ENCODE data around the gene ARHGAP44. TPM values are rescaled to one million over a fixed set of nuclear protein-coding genes. Genes with fewer than 3 reads are reported as not detected.

ARHGAP44 gene
- total and polyA plus RNA-seq, 2 of the 4 experiments (the other 2 are of a cell fraction), result 0.54 to 1.0 TPM

- no peaks in the 10 kb centered on the region for H3K9me1 ChIP-seq (ENCODE audit: insufficient read depth, low read length)
- dilution Hi-C loops (cut with HindIII; ENCODE audit: low sequenced_read_pairs, unreplicated experiment), result no loop called here
- BruUV-seq (replicated peaks), result no TSS peak
These were observed 26.4 kb downstream of the ARHGAP44 start for GRCh38 chr17:12815642-12816141.

More at GRCh38 chr17:12815642-12816141, 26.4 kb downstream of the ARHGAP44 start:
- 40% methylated on average over 1 of the region's 3 CpGs; no CpG with 5 or more reads in 1 of the 2 experiments for WGBS, 2 experiments (ENCODE audit: extremely low coverage in 2 of 2, insufficient read length in 1 of 2)
- H2BK5ac ChIP-seq (ENCODE audit: low read depth, low read length, poor library complexity, severe bottlenecking), result no peak overlapping the region
- ChIA-PET POLR2A (ENCODE audit: unreplicated experiment) (no interaction called here), CTCF (no interaction called here)
- intact Hi-C loops (cut with micrococcal nuclease), result no loop called here
- H3K56ac ChIP-seq (ENCODE audit: extremely low read depth, insufficient read depth, low read length), result no peak overlapping the region
- no peak overlapping the region for H2BK120ac ChIP-seq (ENCODE audit: low read depth, low read length)
- no peak overlapping the region for H4K5ac ChIP-seq (ENCODE audit: low read depth, low read length)
- no peak overlapping the region for H3K18ac ChIP-seq (ENCODE audit: low read depth, low read length)
- H4K8ac ChIP-seq (ENCODE audit: low read depth in 2 of 2, low read length in 2 of 2), result no peak overlapping the region
- no peak for DNase-seq
- H2BK20ac ChIP-seq (ENCODE audit: low read depth, low read length), result no peak overlapping the region
- in situ Hi-C loops (cut with MboI; ENCODE audit: low sequenced_read_pairs), result loop anchor here (25.0 kb wide), 1 partner anchor 97 kb away; no protein-coding TSS in a partner anchor
- H2AK5ac ChIP-seq (ENCODE audit: low read depth, low read length), result no peak overlapping the region
- no peak overlapping the region for H3K4me3 ChIP-seq (ENCODE audit: insufficient read depth, low read depth, low read length)
- no peaks in the 10 kb centered on the region for H3K9me3 ChIP-seq (ENCODE audit: control insufficient read depth, insufficient read depth, low read length)
- ATAC-seq (ENCODE audit: low read depth), result no peak
- H4K91ac ChIP-seq (ENCODE audit: insufficient read depth, low read depth, low read length), result no peak overlapping the region
- no peaks in the 10 kb centered on the region for H3K4me1 ChIP-seq (ENCODE audit: control insufficient read depth, insufficient read depth, low read length)
- H3K4me2 ChIP-seq (ENCODE audit: low read depth, low read length), result no peak overlapping the region
- H3K36me3 ChIP-seq (ENCODE audit: control insufficient read depth, insufficient read depth, low read length), result no peaks in the 10 kb centered on the region
- no peak overlapping the region for H2AFZ ChIP-seq (replicated peaks; ENCODE audit: low read length, poor library complexity)
- TF ChIP-seq MAFK (IDR thresholded peaks at IDR 0.05; ENCODE audit: low read depth, low read length) (no peak), POLR2A (IDR thresholded peaks at IDR 0.05; ENCODE audit: low read depth, low read length) (no peak), CEBPB (IDR thresholded peaks at IDR 0.05; ENCODE audit: low read depth, low read length) (no peak), USF2 (IDR thresholded peaks at IDR 0.05; ENCODE audit: low read depth, low read length) (no peak), RAD21 (IDR thresholded peaks at IDR 0.05; ENCODE audit: low read length) (no peak), SMC3 (IDR thresholded peaks at IDR 0.05; ENCODE audit: low read depth, low read length) (no peak), BHLHE40 (IDR thresholded peaks at IDR 0.05; ENCODE audit: low read depth, low read length) (no peak), NFE2L2 (IDR thresholded peaks at IDR 0.05; ENCODE audit: low read depth, low read length) (no peak), RFX5 (IDR thresholded peaks at IDR 0.05; ENCODE audit: low read depth, low read length) (no peak), FOS (IDR thresholded peaks at IDR 0.05; ENCODE audit: low read depth, low read length) (no peak), MAZ (IDR thresholded peaks at IDR 0.05; ENCODE audit: borderline replicate concordance, low read depth, low read length) (no peak), MXI1 (IDR thresholded peaks at IDR 0.05; ENCODE audit: borderline replicate concordance, low read depth, low read length) (no peak), CHD1 (IDR thresholded peaks at IDR 0.05; ENCODE audit: low read depth, low read length) (no peak), RCOR1 (IDR thresholded peaks at IDR 0.05; ENCODE audit: insufficient replicate concordance, low read length) (no peak), CTCF (conservative IDR thresholded peaks at IDR 0.05; ENCODE audit: low read depth, low read length) (no peak)
- no peak overlapping the region for H3K14ac ChIP-seq (replicated peaks; ENCODE audit: low read depth, low read length)
- no peaks in the 10 kb centered on the region for H4K20me1 ChIP-seq (ENCODE audit: insufficient read depth, low read length)
- no peak overlapping the region for H3K27ac ChIP-seq (ENCODE audit: insufficient read depth, low read length)
- H3K9ac ChIP-seq (ENCODE audit: low read depth, low read length), result no peak overlapping the region
- no peaks in the 10 kb centered on the region for H3K79me1 ChIP-seq (ENCODE audit: low read depth in 1 of 2, low read length in 2 of 2)
- H3K23ac ChIP-seq (ENCODE audit: low read depth, low read length), result no peak overlapping the region; the same call in 1 of the 2 replicates
- H2AK9ac ChIP-seq (replicated peaks; ENCODE audit: low read depth, low read length, poor library complexity), result no peak overlapping the region
- no peaks in the 10 kb centered on the region for H3K27me3 ChIP-seq (ENCODE audit: control insufficient read depth, insufficient read depth, low read length)
- H3K4ac ChIP-seq (ENCODE audit: low read depth, low read length), result no peak overlapping the region
- H2BK15ac ChIP-seq (ENCODE audit: low read depth, low read length), result no peak overlapping the region

Data from IMR-90 (cell line).